ENCODE results near the gene RANBP10. TPM values are rescaled to one million over a fixed set of nuclear protein-coding genes. Genes with fewer than 3 reads are reported as not detected.

RANBP10 gene
- total RNA-seq, 1 donor from 2014 or later = 23.2 TPM

- intact Hi-C loops (cut with micrococcal nuclease) = no loop called here
These were observed 122.6 kb downstream of the RANBP10 start for GRCh38 chr16:67683767-67684166.

- intact Hi-C loops (cut with micrococcal nuclease) = no loop called here
These were observed 126.1 kb downstream of the RANBP10 start for GRCh38 chr16:67679935-67680897.

GRCh38 chr16:67678354-67679023 lies 127.9 kb downstream of the RANBP10 start:
- intact Hi-C loops (cut with micrococcal nuclease) = no loop called here

- intact Hi-C loops (cut with micrococcal nuclease) = no loop called here
These were observed 128.6 kb downstream of the RANBP10 start for GRCh38 chr16:67677712-67678111.

DNA sequence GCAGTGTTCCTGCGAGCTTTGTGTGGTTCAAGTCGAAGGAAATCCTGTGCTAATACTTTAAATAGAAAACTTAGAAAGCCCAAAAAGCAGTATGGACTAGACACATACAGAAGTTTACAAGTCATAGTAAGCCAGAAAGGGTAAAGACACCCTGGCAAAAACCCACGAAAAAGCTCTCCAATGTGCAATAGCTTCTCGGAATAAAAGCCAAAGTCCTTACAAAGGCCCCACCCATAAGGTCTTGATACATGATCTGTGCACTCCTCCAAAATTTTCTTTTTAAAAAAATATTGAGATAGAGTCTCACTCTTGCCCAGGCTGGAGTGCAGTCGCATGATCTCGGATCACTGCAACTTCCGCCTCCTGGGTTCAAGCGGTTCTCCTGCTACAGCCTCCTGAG lies 129.4 kb downstream of the RANBP10 start:
- intact Hi-C loops (cut with micrococcal nuclease) = no loop called here

DNA sequence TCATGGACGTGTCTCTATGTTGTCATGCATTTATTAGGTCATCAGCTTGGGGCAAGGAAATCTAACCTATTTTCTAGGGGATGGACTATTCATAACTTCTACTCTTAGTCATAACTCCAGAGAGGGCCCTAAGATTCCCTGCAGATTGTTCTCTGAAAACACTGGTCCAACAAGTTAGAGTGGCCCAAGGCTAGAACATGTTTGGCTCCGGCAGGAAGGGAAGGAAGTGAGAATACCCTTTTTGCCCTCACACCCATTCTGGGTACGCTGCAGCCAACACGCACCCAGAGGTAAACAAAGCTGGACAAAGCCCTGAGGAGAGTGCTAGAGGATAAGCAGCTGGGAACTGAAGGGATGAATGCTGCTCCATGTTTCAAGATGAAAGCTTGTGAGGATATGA lies 129.8 kb downstream of the RANBP10 start:
- intact Hi-C loops (cut with micrococcal nuclease) = no loop called here

- intact Hi-C loops (cut with micrococcal nuclease) = no loop called here
These were observed 130.4 kb downstream of the RANBP10 start for GRCh38 chr16:67675999-67676398.

GRCh38 chr16:67675579-67675935 lies 130.8 kb downstream of the RANBP10 start:
- intact Hi-C loops (cut with micrococcal nuclease) = no loop called here

- intact Hi-C loops (cut with micrococcal nuclease) = no loop called here
These were observed 131.3 kb downstream of the RANBP10 start for GRCh38 chr16:67674851-67675578.

DNA sequence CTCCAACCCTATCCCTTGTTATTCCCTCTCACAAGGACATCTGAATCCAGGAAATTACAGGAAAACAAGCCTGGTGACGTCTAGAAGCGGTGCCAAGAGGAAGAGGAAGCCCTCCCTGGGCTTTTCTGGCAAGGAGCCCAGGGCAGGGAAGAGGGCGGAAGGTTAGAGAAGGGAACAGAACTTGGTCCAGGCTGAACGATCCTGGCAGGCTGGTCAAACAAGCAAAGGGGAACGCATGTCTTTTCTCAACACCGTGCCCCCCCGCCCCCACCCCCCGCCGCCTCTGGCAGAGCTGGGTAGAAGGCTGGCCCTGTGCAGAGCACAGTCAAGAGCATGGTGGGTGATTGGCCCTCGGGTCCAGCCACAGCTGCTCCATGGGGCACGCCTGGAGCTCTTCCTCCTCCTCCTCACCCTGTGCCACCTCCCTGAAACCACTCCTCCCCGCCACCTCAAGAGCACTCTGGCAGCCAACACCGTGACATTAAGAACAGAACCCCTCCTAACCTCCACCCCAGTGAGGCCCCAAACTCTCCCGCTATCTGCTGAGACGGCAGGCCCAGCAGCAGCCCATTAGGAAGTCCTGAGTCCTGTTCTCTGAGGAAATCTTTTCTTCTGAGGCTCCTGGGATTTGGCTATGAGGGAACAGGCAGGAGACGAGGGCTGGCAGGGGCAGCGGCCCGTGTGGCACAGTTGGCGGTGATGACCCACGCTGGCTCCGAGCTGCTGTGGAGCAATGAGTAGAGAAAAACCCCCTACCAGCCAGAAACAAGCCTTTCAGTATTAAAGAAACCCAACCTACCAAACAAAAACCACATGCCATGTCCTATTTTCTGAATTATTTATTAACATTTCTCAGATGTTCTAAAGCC lies 132.4 kb downstream of the RANBP10 start:
- intact Hi-C loops (cut with micrococcal nuclease) = no loop called here

Other genes starting within 250 kb of the RANBP10 start
- 82.9 and 84.0 TPM in 2 replicates for gene CTCF, start 244.0 kb downstream of the RANBP10 start, total RNA-seq
- gene CARMIL2, start 161.4 kb downstream of the RANBP10 start, total RNA-seq = 178 and 195 TPM in 2 replicates
- 39.1 and 41.1 TPM in 2 replicates for gene ACD, start 146.3 kb downstream of the RANBP10 start, total RNA-seq
- 10.1 TPM in 2 replicates for gene PARD6A, start 145.6 kb downstream of the RANBP10 start, total RNA-seq
- gene ENKD1, start 139.8 kb downstream of the RANBP10 start, total RNA-seq = 5.1 and 6.8 TPM in 2 replicates
- gene C16orf86, start 139.7 kb downstream of the RANBP10 start, total RNA-seq = 0.95 and 1.9 TPM in 2 replicates
- gene GFOD2, start 87.2 kb downstream of the RANBP10 start, total RNA-seq = 12.1 and 14.2 TPM in 2 replicates
- gene TSNAXIP1, start 329 bp upstream of the RANBP10 start, total RNA-seq = 0.36 and 0.73 TPM in 2 replicates
- 44.3 and 45.8 TPM in 2 replicates for gene THAP11, start 35.8 kb upstream of the RANBP10 start, total RNA-seq
- gene NUTF2, start 40.4 kb upstream of the RANBP10 start, total RNA-seq = 138 and 143 TPM in 2 replicates
- 54.2 and 54.4 TPM in 2 replicates for gene CENPT, start 41.1 kb upstream of the RANBP10 start, total RNA-seq
- 106 and 112 TPM in 2 replicates for gene EDC4, start 66.5 kb upstream of the RANBP10 start, total RNA-seq
- 0.61 and 0.84 TPM in 2 replicates for gene NRN1L, start 78.3 kb upstream of the RANBP10 start, total RNA-seq
- 20.7 and 22.1 TPM in 2 replicates for gene PSKH1, start 86.7 kb upstream of the RANBP10 start, total RNA-seq
- 9.6 and 11.9 TPM in 2 replicates for gene CTRL, start 125.3 kb upstream of the RANBP10 start, total RNA-seq
- 335 and 352 TPM in 2 replicates for gene PSMB10, start 130.3 kb upstream of the RANBP10 start, total RNA-seq
- 16.8 and 20.5 TPM in 2 replicates for gene LCAT, start 137.6 kb upstream of the RANBP10 start, total RNA-seq
- gene SLC12A4, start 162.1 kb upstream of the RANBP10 start, total RNA-seq = 40.2 and 41.9 TPM in 2 replicates
- 0.14 TPM in 1 of 2 replicates, not detected in the other for gene DPEP3, start 173.9 kb upstream of the RANBP10 start, total RNA-seq
- gene DPEP2, start 192.9 kb upstream of the RANBP10 start, total RNA-seq = 14.8 and 16.8 TPM in 2 replicates
- gene DPEP2NB, start 209.4 kb upstream of the RANBP10 start, total RNA-seq = not detected in 2 replicates
- gene DDX28, start 216.7 kb upstream of the RANBP10 start, total RNA-seq = 14.5 and 16.5 TPM in 2 replicates
- gene DUS2, start 216.7 kb upstream of the RANBP10 start, total RNA-seq = 23.8 and 25.0 TPM in 2 replicates